Amygdala (tissue), 56 donors: ENCODE data around the gene SNRNP70.

ENCODE experiments used
- DNase-seq, 56 donors: peaks; one replicate each; lab custom pipeline; 2025; lab: John Stamatoyannopoulos, UW

The SNRNP70 gene

DNA sequence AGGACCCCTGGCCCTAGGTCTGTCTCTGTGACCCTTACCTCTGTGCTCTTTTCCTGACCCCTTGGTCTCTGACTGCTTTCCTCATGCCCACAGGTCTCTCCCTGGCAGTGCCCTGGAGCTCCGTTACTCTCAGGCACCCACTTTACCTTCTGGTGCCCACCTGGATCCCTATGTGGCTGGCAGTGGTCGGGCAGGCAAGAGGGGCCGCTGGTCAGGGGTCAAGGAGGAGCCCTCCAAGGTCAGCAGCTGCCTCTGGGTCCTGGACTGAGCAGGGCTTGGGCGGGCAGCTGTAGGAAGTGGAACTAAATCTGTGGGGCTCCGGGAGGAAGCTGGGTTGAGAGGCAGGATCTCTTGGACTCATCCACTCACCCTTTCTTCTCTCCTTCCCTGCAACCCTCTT is 50.4 kb downstream of the SNRNP70 start:
- no peak for DNase-seq

DNA sequence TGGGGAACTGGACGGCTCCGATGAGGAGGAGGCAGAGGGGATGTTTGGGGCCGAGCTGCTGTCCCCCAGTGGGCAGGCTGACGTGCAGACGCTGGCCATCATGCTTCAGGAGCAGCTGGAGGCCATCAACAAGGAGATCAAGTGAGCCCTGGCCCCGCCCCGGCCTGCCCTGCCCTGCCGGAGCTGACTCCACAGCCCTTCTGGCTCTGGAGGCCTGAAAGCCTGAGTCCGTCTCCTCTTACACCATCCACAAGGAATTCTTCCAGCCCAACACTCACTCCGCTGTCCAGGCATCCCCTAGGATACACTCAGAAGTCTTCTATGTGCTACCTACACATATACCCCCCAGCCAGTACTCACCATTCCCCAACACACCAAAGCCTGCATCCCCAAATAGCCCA is 51.5 kb downstream of the SNRNP70 start:
- no peak for DNase-seq

DNA sequence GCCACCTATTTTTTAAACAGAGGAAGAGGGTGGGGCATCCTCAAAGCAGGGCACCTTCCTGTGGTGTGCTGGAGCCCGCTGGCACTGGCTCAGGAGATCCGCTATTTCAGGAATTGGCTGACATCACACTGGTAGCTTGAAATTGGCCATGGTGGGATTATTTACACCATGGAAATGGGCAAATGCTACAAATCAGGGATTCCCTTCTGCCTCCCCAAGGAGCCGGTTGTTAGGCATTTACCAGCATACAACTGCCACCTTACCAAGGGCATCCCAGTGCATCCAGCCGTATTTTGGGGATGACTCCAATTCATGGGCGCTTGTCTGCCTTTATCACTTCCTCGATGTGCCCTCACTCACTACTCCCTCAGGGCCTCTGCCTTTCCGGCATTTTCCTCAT is 55.7 kb downstream of the SNRNP70 start:
- DNase-seq, result no peak

DNA sequence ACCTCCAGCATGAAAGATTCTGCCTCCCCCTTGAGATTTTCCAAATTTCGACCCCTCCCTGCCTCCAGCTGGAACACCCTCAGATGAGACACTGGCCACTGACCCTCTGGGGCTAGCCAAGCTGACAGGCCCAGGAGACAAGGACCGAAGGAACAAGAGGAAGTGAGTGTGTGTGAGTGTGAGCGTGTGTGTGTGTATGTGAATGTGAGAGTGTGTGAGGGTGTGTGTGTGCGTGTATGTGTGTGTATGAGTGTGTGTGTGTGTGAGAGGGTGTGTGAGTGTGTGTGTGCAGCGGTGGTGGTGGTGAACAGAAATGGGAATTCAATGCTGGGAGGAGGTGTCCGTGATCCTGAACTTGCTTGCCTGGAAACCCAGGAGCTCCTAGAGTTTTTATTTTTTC is 56.1 kb downstream of the SNRNP70 start:
- DNase-seq, result no peak

DNA sequence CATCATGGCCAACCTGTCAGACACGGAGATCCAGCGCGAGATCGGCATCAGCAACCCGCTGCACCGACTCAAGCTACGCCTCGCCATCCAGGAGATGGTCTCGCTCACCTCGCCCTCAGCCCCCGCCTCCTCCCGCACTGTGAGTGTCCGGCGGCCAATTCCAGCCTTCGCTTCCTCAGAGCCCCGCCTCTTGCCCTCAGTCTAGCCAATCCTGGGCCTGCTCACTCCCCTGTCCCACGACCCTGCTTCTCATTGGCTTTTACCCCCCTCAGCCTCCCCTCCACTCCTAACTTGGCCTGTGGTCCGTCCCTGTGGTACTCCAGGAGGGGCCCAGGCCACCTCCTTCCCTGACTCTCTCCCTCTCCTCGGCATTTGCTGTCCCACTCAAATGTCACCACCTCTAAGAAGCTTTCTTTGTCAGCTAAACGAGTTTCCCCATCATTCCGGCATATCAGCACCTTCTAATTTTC is 57.6 kb downstream of the SNRNP70 start:
- peak; percentile 16 to 91 (median 78) for DNase-seq

DNA sequence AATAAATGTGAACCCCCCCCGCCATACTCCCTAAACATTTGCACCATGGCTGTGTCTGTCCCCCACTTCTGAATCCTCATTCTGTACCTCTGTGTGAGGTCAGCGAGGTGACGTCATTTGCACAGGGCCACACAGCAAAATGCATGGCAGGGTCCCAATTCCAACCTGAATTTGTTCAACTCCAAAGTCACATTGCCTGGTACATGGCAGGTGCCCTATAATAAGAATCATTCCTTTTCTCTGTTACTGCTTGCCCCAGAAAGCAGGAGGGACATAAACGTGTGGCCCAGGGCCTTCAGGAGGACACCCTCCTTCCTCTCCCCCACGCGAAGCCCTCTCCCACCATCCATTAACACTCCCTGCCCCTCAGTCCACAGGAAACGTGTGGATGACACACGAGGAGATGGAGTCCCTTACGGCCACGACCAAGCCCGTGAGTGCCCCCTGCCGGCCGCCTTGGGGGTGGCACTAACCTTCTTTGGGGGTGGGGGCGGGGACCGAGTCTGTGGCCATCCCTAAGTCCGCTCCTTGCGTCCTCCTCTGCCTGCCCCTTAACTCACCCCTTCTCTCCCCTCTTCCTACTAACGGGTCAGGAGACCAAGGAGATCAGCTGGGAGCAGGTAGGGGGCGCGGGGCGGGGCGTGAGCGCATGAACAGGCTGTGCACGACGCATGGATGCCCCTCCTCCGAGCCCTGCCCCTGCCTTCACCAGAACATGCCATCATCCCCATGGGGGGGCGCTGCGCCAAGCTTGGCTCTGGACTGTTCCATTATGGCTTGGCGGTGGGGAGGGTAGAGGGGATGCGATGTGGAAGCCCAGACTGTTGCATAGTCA is 60.5 kb downstream of the SNRNP70 start:
- peak in 54 of 56 donors; percentile 20 to 92 (median 68) for DNase-seq

DNA sequence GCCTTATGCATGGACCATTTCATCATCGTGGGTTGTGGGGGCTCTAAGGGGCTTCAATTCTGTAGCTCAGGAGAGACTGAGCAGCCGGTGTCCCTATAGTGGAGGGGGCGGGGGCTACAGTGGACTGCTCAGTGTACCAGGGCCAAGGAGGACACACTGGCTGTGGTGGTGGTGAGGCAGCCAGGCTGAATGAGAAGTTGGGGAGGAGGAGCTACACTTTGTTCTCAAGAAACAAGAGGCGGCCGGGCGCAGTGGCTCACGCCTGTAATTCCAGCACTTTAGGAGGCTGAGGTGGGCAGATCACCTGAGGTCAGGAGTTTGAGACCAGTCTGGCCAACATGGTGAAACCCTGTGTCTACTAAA is 61.1 kb downstream of the SNRNP70 start:
- peak in 10 of 56 donors; percentile 27 to 69 (median 47) for DNase-seq

DNA sequence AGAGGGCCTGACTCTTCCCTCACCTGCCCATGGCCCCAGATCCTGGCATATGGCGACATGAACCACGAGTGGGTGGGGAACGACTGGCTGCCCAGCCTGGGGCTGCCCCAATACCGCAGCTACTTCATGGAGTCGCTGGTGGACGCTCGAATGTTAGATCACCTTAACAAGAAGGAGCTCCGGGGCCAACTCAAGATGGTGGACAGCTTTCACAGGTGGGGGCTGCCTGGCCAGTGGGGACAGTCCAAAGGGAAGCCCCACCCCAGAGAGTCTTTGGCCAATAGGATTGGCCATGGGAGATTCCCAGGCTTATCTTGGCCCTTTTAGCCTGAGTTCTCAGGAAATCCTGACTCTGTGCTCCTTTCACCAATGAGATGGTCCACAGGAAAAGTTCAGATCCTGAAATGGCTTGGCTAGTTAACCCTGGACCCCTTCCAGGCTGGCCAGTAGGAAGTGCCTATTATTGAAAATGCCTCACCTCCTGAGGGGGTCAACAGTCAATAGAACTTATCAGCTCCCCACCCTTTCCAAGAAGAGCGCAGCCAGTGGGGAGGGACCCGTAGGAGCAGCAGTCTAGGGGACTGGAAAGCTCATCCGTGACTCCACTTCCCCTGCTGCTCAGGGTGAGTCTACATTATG is 62.9 kb downstream of the SNRNP70 start:
- DNase-seq, result no peak

DNA sequence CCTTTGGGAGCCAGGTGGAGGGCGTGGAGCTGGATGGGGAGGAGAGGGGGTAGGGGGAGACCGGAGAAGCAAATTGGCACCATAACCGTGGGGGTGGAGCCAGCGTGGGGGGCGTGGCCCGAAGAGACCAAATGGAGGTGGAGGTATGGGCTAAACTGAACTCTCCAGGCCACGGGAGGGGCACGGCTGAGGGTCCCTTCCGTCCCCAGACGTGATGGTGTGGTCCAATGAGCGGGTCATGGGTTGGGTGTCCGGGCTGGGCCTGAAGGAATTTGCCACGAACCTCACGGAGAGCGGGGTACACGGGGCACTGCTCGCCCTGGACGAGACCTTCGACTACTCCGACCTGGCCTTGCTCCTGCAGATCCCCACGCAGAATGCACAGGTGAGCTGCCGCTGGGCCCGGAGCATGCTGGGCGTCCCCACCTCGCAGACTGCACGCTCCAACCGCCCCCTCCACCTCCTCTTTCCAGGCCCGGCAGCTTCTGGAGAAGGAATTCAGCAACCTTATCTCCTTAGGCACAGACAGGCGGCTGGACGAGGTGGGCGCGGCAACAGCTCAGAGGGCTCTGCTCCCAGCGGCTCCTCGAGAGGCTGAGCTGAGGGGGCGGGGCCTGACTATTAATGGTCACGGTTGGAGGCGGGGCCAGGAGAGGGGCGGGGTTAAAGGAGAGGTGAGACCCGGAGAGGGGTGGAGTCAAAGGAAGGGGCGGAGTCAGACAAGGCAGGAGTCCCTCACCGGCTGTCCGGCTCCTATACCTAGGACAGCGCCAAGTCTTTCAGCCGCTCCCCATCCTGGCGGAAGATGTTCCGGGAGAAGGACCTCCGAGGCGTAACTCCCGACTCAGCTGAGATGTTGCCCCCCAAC is 63.8 kb downstream of the SNRNP70 start:
- DNase-seq, result peak in 54 of 56 donors; percentile 27 to 97 (median 81)

DNA sequence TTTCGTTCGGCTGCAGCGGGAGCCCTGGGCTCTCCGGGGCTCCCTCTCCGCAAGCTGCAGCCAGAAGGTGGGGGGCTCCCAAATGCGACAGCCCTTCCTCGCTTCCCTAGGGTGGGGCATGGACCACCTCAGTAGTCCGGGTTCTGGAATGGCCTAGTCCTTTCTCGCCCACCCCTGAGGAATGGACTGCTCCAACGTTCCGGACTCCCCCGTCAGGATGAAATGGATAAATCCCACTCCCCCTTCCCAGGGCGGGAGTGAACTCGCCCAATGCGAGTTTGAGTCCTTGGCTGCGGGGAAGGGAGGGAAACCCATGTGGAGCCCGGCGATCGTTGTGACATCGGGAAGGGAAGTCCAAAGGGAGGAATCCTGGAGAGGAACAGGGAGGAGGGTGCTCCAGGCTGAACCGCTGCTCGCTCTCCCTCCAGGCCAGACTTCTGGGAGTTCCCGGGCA is 64.4 kb downstream of the SNRNP70 start:
- DNase-seq, result peak in 54 of 56 donors; percentile 19 to 80 (median 66)

DNA sequence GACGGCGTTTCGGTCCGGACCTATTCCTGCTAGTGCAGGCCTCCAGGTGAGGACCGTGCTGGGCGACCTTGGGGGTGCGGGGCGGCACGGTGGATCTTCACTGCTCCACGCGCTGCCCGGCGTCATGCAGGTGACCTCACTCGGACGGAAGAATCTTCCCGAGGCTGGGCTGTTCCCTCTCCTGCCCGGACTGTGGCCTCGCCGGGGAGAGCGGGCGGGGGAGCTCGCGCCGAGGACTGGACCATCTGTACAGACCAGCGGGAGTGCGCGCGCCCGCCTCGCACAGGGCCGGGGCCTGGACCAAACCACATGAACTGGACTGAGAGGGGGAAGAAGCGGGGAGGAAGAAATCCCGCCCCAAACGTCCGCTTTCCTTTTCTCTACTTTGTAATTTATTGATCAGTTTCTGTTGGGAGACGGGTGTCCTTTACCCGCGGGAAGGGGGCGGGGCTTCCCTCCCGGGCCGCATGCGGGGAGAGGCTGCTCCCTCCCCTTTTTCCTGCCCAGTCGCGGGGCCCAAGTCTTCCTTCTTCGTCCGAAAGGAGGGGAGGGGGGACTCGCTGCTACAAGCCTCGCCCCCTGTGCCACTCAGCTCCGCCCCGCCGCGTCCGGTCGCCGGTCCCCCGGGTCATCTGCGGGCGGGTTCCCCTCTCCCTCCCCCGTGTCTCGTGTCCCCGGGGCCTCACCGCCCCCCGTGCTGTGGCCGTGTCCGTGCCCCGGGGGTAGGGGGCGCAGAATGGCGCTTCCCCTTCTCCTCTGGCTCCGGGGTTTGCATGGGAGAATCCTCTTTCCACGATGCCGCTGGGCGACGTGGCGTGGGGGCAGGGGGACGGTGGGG is 65.1 kb downstream of the SNRNP70 start:
- peak in 55 of 56 donors; percentile 21 to 91 (median 78) for DNase-seq

DNA sequence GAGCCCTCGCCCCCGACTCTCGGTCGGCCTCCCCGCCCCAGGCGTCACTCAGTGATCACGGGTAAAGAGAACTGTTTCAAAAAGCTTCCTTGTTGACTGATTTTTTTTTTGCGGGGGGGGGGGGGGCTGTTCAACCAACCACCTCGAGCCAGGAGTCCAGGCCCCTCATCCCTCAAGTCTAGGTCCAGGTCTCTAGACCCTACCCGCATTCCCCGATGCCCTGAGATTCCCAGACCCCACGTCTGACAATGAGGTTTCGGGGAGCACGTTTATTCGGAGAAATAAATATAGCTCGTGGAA is 65.6 kb downstream of the SNRNP70 start:
- no peak for DNase-seq

DNA sequence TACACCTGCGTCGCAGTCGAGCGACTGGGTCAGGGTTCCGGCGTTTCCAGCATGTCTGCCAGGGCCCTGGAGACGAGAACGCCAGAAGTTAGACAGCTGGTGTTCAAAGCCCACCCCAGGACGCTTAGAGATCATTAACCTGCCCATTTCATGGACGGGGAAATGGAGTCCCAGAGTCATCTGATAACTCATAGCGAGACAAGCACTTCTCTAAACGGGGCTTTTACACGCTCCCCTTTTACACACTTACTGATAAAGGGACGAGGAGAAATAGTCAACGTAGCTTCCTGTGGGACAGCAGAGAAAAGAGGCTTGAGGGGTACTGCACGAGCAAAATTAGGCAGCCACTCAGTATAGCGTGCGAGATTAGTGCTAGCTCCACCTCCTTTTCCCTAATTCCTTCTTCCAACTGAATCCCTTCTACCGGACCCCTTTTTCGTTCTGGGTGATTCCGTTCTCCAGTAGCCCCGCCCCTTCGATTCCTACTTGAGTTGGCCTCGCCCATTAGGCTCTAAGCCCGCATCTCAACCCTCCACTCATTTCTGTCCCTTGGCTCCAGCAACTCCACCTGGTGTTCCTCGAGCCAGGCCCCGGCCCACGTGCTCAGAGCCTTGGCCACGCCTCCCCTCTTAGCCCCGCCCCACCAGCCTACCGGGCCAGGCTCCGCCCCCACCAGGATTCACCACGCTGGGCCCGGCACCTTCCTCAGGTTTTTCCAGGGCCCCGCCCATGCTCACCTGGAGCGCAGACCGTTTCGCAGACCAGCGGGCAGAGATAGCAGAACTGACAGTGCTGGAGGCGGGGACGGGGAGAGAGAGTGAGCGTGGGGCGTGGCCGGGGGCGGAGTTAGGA is 66.2 kb downstream of the SNRNP70 start:
- DNase-seq, result peak in 25 of 56 donors; percentile 9 to 72 (median 32)

DNA sequence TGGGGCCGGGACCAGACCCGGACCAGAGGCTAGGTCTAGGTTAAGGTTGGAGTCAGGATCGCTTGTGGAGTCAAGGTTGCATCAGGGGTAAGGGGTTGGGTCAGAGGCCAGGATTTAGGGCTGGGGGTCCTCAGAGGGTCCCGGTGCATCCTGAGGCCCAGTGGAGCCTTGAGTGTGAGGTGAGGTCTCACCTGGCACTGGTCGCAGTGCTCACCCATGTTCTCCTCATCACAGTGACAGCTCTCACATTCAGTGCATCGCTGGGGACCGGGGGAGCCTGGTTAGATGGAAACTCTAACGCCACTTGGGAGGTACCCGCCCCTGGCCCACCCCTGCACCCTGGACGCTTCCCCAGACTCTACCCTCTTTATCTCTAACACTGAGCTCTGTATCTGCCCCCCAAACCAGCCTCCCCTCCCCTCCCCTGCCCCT is 66.9 kb downstream of the SNRNP70 start:
- DNase-seq, result no peak

DNA sequence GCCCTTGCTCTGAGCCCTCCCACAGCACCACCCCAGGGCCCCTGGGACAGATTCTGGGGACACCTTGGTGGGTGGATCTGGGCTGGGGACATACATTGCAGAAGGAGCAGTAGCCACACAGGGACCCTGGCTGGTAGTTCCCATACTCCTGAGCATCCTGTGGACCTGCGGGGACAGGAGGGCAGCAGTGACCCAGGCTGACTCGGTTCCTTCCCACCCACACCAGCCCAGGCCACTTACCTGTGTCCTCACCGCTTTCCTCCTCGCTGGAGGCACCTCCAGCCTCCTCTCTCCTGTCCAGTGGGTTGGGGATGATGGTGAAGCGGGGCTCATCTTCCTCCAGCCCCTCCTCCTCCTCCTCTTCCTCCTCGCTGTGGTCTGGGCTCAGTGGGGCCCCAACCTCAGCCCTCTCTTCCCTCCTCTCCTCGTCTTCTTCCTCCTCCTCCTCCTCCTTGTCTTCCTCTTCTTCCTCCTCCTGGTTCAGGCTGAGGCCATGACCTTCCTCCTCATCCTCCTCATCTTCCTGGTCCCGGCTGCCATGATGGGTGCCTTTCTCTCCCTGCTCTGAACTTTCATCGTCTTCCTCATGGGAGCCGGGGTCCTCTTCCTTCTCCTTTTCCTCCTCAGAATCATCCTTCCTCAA is 68.0 kb downstream of the SNRNP70 start:
- no peak for DNase-seq

DNA sequence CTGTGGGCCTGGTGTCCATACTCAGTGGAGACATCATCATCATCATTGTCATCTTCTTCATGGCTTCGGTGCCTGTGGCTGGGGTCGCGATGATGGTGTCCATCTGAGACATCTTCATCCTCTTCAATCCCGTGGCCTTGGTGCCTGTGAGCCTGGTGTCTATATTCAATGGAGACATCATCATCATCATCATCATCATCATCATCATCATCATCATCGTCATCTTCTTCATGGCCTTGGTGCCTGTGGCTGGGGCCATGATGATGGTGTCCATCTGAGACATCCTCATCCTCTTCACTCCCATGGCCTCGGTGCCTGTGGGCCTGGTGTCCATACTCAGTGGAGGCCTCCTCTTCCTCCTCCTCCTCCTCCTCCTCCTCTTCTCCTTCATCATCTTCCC is 69.0 kb downstream of the SNRNP70 start:
- DNase-seq, result no peak

DNA sequence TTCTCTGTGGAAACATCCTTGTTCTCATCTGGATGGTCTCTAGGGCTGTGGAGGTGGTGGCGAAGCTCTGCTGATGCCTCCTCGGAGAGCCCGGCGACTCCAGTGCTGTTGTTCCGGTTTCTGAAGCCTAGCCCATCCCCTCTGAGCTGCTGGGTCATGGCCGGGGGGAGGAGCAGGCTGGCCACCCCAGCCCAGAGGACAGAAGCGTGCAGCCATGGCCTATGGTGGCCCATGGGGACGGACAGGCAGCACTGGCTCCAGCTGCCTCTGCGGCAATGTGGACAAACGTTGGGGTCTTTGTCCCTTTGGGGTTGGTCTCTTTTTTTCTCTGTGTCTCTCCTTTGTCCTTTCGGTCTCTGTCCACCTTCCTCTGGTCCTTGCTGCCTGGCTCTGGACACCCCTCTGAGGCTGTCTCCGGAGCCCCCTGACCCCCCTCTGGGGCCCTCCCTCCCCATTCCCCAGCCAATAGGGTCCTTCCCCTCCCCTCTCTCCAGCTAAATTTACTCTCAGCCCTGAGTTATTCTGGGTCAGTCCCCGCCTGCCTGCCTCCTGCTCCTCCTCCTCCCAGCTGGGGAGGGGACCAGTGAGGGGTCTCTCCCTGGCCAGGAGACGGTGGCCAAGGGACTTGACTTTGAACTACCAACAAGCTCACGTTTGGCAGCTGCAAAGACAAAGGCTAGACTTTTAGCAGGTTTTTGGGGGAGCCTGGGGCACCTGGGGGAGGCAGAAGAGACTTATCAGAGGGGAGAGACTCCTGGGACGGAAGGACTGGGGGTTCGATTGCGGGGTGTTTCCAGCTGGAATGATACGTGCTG is 70.0 kb downstream of the SNRNP70 start, which contains the start of gene HRC:
Gene HRC (minus strand): TSS at position 392 of the 815 bp plus-strand sequence. CDS start 159 bp downstream, at position 233.
- DNase-seq, result no peak
